ENCODE data around the gene CTAGE8. TPM values are rescaled to one million over a fixed set of nuclear protein-coding genes. Genes with fewer than 3 reads are reported as not detected.

The CTAGE8 gene
- total RNA-seq (2022; extraction: Qiagen RNA extraction), result not detected in 5 replicates

GRCh38 chr7:144269188-144269587 is at the start of gene CTAGE8:
Gene CTAGE8 (minus strand): TSS chr7:144269288. CDS start chr7:144269250, 38 bp downstream.

GRCh38 chr7:144311872-144312469 is 42.9 kb upstream of the CTAGE8 start, which contains the start of gene OR2A1:
Gene OR2A1 (plus strand): TSS chr7:144312419. CDS start chr7:144318125, 5,706 bp downstream.

GRCh38 chr7:144264692-144265091 is 4.4 kb downstream of the CTAGE8 start, which contains the start of gene OR2A7:
Gene OR2A7 (minus strand): TSS chr7:144264792. CDS start chr7:144259628, 5,164 bp downstream.

GRCh38 chr7:144239365-144239764 is 29.7 kb downstream of the CTAGE8 start, which contains the start of gene OR2A42:
Gene OR2A42 (minus strand): TSS chr7:144239605. CDS start chr7:144232843, 6,762 bp downstream.

Other genes starting within 250 kb of the CTAGE8 start
- gene OR2A5, start 220.3 kb downstream of the CTAGE8 start, total RNA-seq (2022; extraction: Qiagen RNA extraction), result not detected in 5 replicates
- gene OR2A25, start 199.5 kb downstream of the CTAGE8 start, total RNA-seq (2022; extraction: Qiagen RNA extraction), result not detected in 5 replicates
- gene OR2A12, start 183.0 kb downstream of the CTAGE8 start, total RNA-seq (2022; extraction: Qiagen RNA extraction), result not detected in 5 replicates
- not detected in 5 replicates for gene OR2A2, start 159.7 kb downstream of the CTAGE8 start, total RNA-seq (2022; extraction: Qiagen RNA extraction)
- gene OR2A14, start 146.1 kb downstream of the CTAGE8 start, total RNA-seq (2022; extraction: Qiagen RNA extraction), result not detected in 5 replicates
- 0.05 TPM in 1 of 5 replicates, not detected in the others for gene CTAGE4, start 85.8 kb downstream of the CTAGE8 start, total RNA-seq (2022; extraction: Qiagen RNA extraction)
- 0.18 to 0.50 TPM (median 0.40 TPM) in 5 replicates for gene ARHGEF35, start 73.5 kb downstream of the CTAGE8 start, total RNA-seq (2022; extraction: Qiagen RNA extraction)
- not detected in 5 replicates for gene OR2A42, start 29.7 kb downstream of the CTAGE8 start, total RNA-seq (2022; extraction: Qiagen RNA extraction)
- not detected in 5 replicates for gene OR2A7, start 4.5 kb downstream of the CTAGE8 start, total RNA-seq (2022; extraction: Qiagen RNA extraction)
- not detected in 5 replicates for gene OR2A1, start 43.1 kb upstream of the CTAGE8 start, total RNA-seq (2022; extraction: Qiagen RNA extraction)
- gene ARHGEF5, start 86.1 kb upstream of the CTAGE8 start, total RNA-seq (2022; extraction: Qiagen RNA extraction), result 2.5 to 3.0 TPM (median 2.5 TPM) in 5 replicates
- gene NOBOX, start 134.4 kb upstream of the CTAGE8 start, total RNA-seq (2022; extraction: Qiagen RNA extraction), result not detected in 5 replicates